Activated CD4-positive, alpha-beta T cell treated with anti-CD3 and anti-CD28 coated beads for 48 hours (primary cell): ENCODE data around the gene NCK2.
A peak's percentile ranks its signal among the peaks of the same experiment; 100 is the strongest.

Source experiments
- DNase-seq: peaks from one replicate; pipeline ENCODE4 v3.0.0-alpha.2; 2020

Gene NCK2

GRCh38 chr2:105854972-105855371 is 110.3 kb downstream of the NCK2 start:
- no peak for DNase-seq

- DNase-seq = no peak
These were observed 111.9 kb downstream of the NCK2 start for GRCh38 chr2:105856581-105856980.

GRCh38 chr2:105857076-105857740 is 112.5 kb downstream of the NCK2 start:
- DNase-seq = peak; percentile 48

GRCh38 chr2:105858868-105859693 is 114.4 kb downstream of the NCK2 start:
- DNase-seq = peak; percentile 29

GRCh38 chr2:105859694-105859951 is 114.9 kb downstream of the NCK2 start:
- DNase-seq = no peak

- no peak for DNase-seq
These were observed 115.9 kb downstream of the NCK2 start for GRCh38 chr2:105860567-105860966.

GRCh38 chr2:105861200-105861599 is 116.5 kb downstream of the NCK2 start:
- DNase-seq = no peak

- no peak for DNase-seq
These were observed 118.1 kb downstream of the NCK2 start for GRCh38 chr2:105862843-105863242.

- DNase-seq = no peak
These were observed 119.5 kb downstream of the NCK2 start for GRCh38 chr2:105864262-105864661.

- DNase-seq = no peak
These were observed 120.7 kb downstream of the NCK2 start for GRCh38 chr2:105865222-105865913.

- DNase-seq = no peak
These were observed 121.8 kb downstream of the NCK2 start for GRCh38 chr2:105866216-105867185.

GRCh38 chr2:105867587-105867986 is 122.9 kb downstream of the NCK2 start:
- no peak for DNase-seq

GRCh38 chr2:105868060-105868459 is 123.3 kb downstream of the NCK2 start:
- no peak for DNase-seq

GRCh38 chr2:105869341-105869740 is 124.6 kb downstream of the NCK2 start:
- no peak for DNase-seq

- no peak for DNase-seq
These were observed 125.3 kb downstream of the NCK2 start for GRCh38 chr2:105870062-105870461.

- no peak for DNase-seq
These were observed 126.1 kb downstream of the NCK2 start for GRCh38 chr2:105870858-105871257.

GRCh38 chr2:105872142-105872728 is 127.5 kb downstream of the NCK2 start:
- DNase-seq = no peak

GRCh38 chr2:105872830-105873229 is 128.1 kb downstream of the NCK2 start:
- no peak for DNase-seq

- no peak for DNase-seq
These were observed 128.6 kb downstream of the NCK2 start for GRCh38 chr2:105873281-105873680.

GRCh38 chr2:105873721-105874120 is 129.0 kb downstream of the NCK2 start:
- DNase-seq = peak; percentile 77

- DNase-seq = no peak
These were observed 129.8 kb downstream of the NCK2 start for GRCh38 chr2:105874466-105874865.

GRCh38 chr2:105875241-105875640 is 130.5 kb downstream of the NCK2 start:
- no peak for DNase-seq
